GM12801 (cell line): ENCODE measurements around the gene MAP1LC3B2.

ENCODE experiments used
- CTCF ChIP-seq: IDR thresholded peaks from one replicate; pipeline ENCODE4 v1.5.1; 2011; ENCODE audit warnings: control low read depth; ENCODE audit not compliant: insufficient read length; ENCODE audit errors: extremely low read depth

Gene MAP1LC3B2

GRCh38 chr12:116578051-116578450 lies 18.9 kb downstream of the MAP1LC3B2 start:
- TF ChIP-seq CTCF = no peak

GRCh38 chr12:116582610-116583009 lies 23.4 kb downstream of the MAP1LC3B2 start:
- TF ChIP-seq CTCF = no peak

GRCh38 chr12:116583129-116583694 lies 24.0 kb downstream of the MAP1LC3B2 start:
- no peak for TF ChIP-seq CTCF

- TF ChIP-seq CTCF = no peak
Observed at GRCh38 chr12:116587270-116587669, 28.1 kb downstream of the MAP1LC3B2 start.

- no peak for TF ChIP-seq CTCF
Observed at GRCh38 chr12:116588390-116589028, 29.3 kb downstream of the MAP1LC3B2 start.

GRCh38 chr12:116589581-116589980 lies 30.4 kb downstream of the MAP1LC3B2 start:
- no peak for TF ChIP-seq CTCF

- TF ChIP-seq CTCF = no peak
Observed at GRCh38 chr12:116590561-116590960, 31.4 kb downstream of the MAP1LC3B2 start.
